Measurements from ENCODE around the gene FBXW7.

- TF ChIP-seq CTCF (IDR thresholded peaks at IDR 0.05) (no peak), POLR2A (IDR thresholded peaks at IDR 0.05) (no peak), EP300 (IDR thresholded peaks at IDR 0.05; ENCODE audit: low read depth) (no peak), POLR2AphosphoS5 (IDR thresholded peaks at IDR 0.05) (no peak)
Observed at GRCh38 chr4:152482211-152482610, 53.7 kb downstream of the FBXW7 start.

Measured in transverse colon (tissue), 4 donors.